ELR (cell line): ENCODE data around the gene SLC25A27.
A peak's percentile ranks its signal among the peaks of the same experiment; 100 is the strongest.

Source experiments
- DNase-seq: peaks from one replicate; pipeline ENCODE4 v3.0.0-alpha.2; 2015; ENCODE audit warnings: low read depth

SLC25A27 gene

DNA sequence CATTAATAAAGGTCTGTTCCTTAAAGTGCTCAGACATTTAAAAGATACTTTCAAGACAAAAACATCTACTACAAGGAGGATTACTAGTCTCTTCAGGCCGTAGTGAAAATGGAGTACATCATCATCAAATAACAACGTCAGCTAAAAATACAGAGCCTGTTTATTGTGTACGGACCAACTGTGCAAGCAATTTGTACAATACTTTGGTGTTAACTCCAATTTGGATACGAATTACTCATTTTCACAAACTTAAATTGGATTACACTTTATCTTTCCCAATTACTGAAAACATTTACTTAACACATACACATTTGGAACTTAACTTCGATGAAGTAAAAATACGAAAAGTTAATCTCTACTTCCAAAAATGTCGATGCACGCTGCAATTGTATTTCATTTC is 959 bp upstream of the SLC25A27 start:
- no peak for DNase-seq

GRCh38 chr6:46652232-46652602 is 558 bp upstream of the SLC25A27 start:
- DNase-seq, result no peak

GRCh38 chr6:46653439-46654195 is 842 bp downstream of the SLC25A27 start:
- no peak for DNase-seq

DNA sequence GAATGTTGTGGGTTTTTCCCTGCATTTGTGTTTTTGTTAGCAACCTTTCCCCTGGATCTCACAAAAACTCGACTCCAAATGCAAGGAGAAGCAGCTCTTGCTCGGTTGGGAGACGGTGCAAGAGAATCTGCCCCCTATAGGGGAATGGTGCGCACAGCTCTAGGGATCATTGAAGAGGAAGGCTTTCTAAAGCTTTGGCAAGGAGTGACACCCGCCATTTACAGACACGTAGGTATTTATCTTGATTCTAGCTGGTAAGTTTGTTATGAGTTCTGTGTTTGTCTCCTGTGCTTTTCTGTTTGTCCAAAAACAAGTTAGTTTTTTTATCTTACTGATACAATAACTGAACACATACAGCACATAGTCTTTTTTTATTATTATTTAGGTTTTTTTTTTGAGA is 3.0 kb downstream of the SLC25A27 start:
- DNase-seq, result peak; percentile 25

DNA sequence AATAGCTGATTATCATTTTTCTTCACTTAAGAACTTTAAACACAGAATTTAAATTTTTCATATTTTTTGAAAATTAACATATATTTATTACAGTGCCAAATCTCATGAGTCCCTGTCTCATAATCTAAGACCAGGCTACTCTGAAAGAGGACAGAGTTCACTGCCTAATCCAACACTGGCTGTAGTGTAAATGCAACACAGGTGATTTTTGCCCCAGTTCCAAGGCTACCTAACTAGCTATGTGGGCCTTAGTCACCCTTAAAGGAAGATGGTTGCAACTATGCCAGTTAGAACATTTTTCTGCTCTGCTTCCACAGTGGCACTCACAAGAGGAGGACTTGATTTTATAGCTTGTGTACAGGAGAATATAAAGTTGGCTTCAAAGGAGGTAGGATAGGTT is 4.9 kb downstream of the SLC25A27 start:
- no peak for DNase-seq

DNA sequence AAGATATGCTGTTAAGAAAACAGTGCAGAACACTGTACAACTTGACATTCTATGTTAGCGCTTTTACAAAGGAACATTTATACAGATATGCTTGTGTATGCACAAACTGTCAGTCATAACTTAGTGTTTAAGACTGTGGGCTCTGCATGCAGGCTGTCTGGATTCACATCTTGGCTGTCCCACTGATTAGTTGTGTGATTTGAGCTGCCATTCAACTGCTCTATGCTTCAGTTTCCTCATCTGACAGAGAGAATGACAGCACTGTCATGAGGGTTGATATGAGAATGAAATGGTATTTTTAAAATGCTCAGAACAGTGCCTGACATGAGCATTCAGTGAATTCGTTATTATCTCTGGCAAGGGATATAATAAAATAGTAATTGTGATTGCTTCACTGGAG is 8.7 kb downstream of the SLC25A27 start:
- no peak for DNase-seq

DNA sequence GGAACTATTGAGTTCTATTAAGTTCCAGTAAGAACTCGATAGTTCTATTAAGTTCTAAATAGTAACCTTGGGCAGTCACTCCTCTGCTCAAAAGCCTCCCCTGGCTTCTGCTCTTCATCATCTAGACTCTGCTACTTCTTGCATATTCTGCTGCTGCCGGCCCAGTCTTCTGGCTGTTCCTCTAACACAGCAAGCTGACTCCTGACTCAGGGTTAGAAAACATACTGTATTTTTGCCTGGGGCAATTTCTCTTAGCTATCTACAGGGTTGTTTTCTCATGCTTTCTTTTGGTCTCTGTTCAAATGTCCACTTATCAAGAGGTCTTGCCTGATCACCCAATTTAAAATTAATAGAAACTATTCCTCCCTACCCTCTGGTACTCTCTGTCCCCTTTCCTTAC is 14.6 kb downstream of the SLC25A27 start:
- no peak for DNase-seq

- DNase-seq, result no peak
These were observed 21.6 kb downstream of the SLC25A27 start for GRCh38 chr6:46674410-46674809.

- no peak for DNase-seq
These were observed 24.0 kb downstream of the SLC25A27 start for GRCh38 chr6:46676604-46677313.

DNA sequence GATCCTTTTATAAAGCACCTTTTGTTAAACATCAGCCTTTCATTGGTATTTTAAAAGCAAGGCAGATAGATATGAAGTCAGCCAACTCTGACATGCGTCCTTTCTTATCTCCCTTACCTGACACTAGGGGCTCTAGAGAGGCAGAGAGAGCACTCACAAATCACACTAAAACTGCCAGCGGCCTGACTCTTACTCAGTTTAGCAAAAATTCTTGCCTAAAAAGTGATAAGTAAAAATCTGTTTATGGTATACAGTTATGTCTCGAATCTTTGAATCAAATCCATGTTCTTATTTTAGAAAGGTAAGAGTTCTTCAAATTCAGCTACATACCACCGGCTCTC is 24.5 kb downstream of the SLC25A27 start:
- DNase-seq, result peak; percentile 34

GRCh38 chr6:46684771-46685170 is 32.0 kb downstream of the SLC25A27 start:
- peak; percentile 74 for DNase-seq

GRCh38 chr6:46687619-46688097 is 34.9 kb downstream of the SLC25A27 start, which contains the start of gene TDRD6:
TSS of gene TDRD6 (plus strand) at chr6:46687885. CDS start at chr6:46688129, 244 bp downstream.
- no peak for DNase-seq

DNA sequence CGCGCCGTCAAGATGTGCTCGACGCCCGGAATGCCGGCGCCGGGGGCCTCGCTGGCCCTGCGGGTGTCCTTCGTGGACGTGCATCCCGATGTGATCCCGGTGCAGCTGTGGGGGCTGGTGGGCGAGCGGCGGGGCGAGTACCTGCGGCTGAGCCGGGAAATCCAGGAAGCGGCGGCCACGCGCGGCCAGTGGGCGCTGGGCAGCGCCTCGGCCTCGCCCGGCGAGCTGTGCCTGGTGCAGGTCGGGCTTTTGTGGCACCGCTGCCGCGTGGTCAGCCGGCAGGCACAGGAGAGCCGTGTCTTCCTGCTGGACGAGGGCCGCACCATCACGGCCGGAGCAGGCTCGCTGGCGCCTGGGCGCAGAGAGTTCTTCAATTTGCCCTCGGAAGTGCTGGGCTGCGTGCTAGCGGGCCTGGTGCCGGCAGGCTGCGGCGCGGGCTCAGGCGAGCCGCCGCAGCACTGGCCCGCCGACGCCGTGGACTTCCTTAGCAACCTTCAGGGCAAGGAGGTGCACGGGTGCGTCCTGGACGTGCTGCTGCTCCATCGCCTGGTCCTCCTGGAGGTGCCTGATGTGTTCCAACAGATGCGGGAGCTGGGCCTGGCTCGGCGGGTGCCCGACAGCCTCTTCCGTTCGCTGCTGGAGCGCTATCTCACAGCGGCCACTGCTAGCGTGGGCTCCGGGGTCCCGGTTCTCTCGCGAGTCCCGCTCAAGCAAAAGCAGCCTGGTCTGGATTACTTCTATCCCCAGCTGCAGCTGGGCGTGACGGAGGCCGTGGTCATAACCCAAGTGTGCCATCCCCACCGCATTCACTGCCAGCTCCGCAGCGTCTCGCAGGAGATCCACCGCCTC is 35.6 kb downstream of the SLC25A27 start:
- no peak for DNase-seq

- no peak for DNase-seq
These were observed 36.2 kb downstream of the SLC25A27 start for GRCh38 chr6:46688966-46689335.

GRCh38 chr6:46689657-46690056 is 36.9 kb downstream of the SLC25A27 start:
- DNase-seq, result no peak

DNA sequence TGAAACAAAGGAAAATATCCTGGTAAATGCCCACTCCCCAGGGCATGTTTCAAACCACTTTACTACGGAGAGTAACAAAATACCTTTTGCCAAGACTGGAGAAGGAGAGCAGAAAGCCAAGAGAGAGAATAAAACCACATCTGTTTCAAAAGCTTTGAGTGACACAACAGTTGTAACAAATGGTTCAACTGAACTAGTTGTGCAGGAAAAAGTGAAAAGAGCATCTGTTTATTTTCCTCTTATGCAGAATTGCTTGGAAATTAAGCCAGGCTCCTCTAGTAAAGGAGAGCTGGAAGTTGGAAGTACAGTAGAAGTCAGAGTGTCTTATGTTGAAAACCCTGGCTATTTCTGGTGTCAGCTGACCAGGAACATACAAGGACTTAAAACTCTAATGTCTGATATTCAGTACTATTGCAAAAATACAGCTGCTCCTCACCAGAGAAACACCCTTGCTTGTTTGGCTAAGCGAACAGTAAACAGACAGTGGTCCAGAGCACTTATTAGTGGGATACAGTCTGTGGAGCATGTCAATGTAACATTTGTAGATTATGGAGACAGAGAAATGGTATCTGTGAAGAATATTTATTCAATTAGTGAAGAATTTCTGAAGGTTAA is 37.5 kb downstream of the SLC25A27 start:
- DNase-seq, result no peak

- DNase-seq, result no peak
These were observed 38.2 kb downstream of the SLC25A27 start for GRCh38 chr6:46690911-46691451.

GRCh38 chr6:46699970-46700369 is 47.2 kb downstream of the SLC25A27 start:
- no peak for DNase-seq

- peak; percentile 73 for DNase-seq
These were observed 51.8 kb downstream of the SLC25A27 start for GRCh38 chr6:46704562-46704961.

GRCh38 chr6:46706464-46706863 is 53.7 kb downstream of the SLC25A27 start:
- DNase-seq, result no peak

DNA sequence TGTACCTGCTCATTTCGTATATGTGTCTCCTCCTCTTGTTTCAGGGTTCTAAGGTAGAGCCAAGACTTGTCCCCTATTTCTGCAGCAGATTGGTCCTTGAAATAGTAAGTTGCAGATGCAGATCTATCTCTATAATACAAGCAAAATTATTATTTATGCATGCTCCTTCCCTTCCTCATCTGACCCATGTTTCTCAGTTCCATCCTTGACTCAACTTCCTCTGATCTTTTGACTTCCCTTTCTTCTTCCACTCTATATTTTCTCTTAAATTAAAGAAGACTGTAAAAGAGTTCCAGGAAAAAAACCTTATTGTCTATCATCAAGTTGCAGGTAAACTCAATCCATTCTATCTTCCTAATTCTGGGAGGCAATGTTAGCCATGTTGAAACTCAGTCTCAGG is 58.7 kb downstream of the SLC25A27 start:
- no peak for DNase-seq

DNA sequence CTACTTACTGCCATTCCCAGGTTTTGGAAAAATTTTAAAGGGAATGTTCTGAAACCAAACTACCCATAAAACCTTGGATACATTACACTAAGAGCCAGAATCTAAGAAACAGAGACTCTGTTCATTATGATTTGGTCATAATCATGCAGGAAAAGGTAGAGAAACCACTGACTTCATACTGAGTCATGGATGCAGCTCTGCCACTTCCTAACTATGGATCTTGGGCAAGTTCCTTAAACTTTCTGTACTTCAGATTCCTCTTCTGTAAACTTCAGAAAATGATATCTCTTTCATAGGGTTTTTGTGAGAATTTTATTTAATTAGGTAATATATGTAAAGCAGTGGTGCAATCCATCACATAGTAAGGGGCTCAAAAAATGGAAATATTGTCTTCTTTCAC is 62.4 kb downstream of the SLC25A27 start:
- DNase-seq, result peak; percentile 79
